Spleen (tissue), 11 donors: ENCODE measurements around the gene CACNA1C. TPM values are rescaled to one million over a fixed set of nuclear protein-coding genes. Genes with fewer than 3 reads are reported as not detected.

Experiments used
- DNase-seq: peaks from one replicate; pipeline ENCODE4 v3.0.0-alpha.2; 2020
- H3K27ac ChIP-seq, 8 donors: fragments of 200-600 bp; sonication (generic) in 7 of 8; 1 replicate in 4 of 8; 2 replicates in 4 of 8; pipeline versions ENCODE4 v1.5.0 to v1.8.0; 2016 to 2021; ENCODE audit warnings: inconsistent platforms in 4 of 8, mild to moderate bottlenecking in 4 of 8, moderate library complexity in 1 of 8
- H3K27me3 ChIP-seq, 7 donors: fragments of 200-600 bp; sonication (generic) in 6 of 7; replicated peaks in 1 of 7; 1 replicate in 4 of 7; 2 replicates in 3 of 7; pipeline versions ENCODE4 v1.5.0 to v1.8.0; 2016 to 2021; ENCODE audit warnings: inconsistent platforms in 3 of 7, mild to moderate bottlenecking in 1 of 7
- H3K36me3 ChIP-seq, 6 donors: fragments of 200-600 bp; sonication (generic) in 5 of 6; 1 replicate in 4 of 6; 2 replicates in 2 of 6; pipeline versions ENCODE4 v1.5.0 to v1.8.0; 2016 to 2021; ENCODE audit warnings: inconsistent platforms in 2 of 6
- H3K4me1 ChIP-seq, 6 donors: fragments of 200-600 bp; sonication (generic) in 5 of 6; 1 replicate in 3 of 6; 2 replicates in 3 of 6; pipeline versions ENCODE4 v1.5.0 to v1.8.0; 2016 to 2021; ENCODE audit warnings: inconsistent platforms in 3 of 6
- H3K4me3 ChIP-seq, 8 donors: fragments of 200-600 bp; sonication (generic) in 7 of 8; 1 replicate in 4 of 8; 2 replicates in 4 of 8; pipeline versions ENCODE4 v1.5.0 to v1.8.0; 2016 to 2021; ENCODE audit warnings: inconsistent platforms in 4 of 8, mild to moderate bottlenecking in 4 of 8, moderate library complexity in 2 of 8
- H3K9me3 ChIP-seq, 8 donors: fragments of 200-600 bp; sonication (generic) in 7 of 8; 1 replicate in 4 of 8; 2 replicates in 4 of 8; pipeline versions ENCODE4 v1.5.0 to v1.8.0; 2016 to 2021; ENCODE audit warnings: inconsistent platforms in 4 of 8
- CTCF ChIP-seq, 11 experiments: fragments of 200-600 bp in 7 of 11; fragments of 450-650 bp in 4 of 11; sonication (generic) in 4 of 11; IDR thresholded peaks in 8 of 11; conservative IDR thresholded peaks in 3 of 11; 1 replicate in 7 of 11; 2 replicates in 4 of 11; pipeline versions ENCODE4 v1.4.0 to v1.8.0; 2016 to 2021; ENCODE audit warnings: antibody characterized with exemption in 11 of 11, inconsistent platforms in 4 of 11, mild to moderate bottlenecking in 1 of 11
- POLR2A ChIP-seq, 3 donors: fragments of 450-650 bp; IDR thresholded peaks; one replicate each; pipeline ENCODE4 v1.5.1; 2017; ENCODE audit warnings: antibody characterized with exemption in 3 of 3, mild to moderate bottlenecking in 1 of 3
- POLR2AphosphoS5 ChIP-seq, 3 donors: sonication (generic); formaldehyde crosslinking; IDR thresholded peaks; one replicate each; pipeline ENCODE4 v1.5.1; 2017; ENCODE audit warnings: antibody characterized with exemption in 3 of 3
- WGBS, 5 donors: extraction: QIAGEN DNeasy Blood & Tissue Kit in 3 of 5; methylation state at CpG; one replicate each; pipeline versions ENCODE4 v1.1.5 to v1.1.7; 2013 to 2018; 5-methylcytosine and 5-hydroxymethylcytosine counted together
- intact Hi-C: fragments of 100-400 bp; cut with DNase I; formaldehyde crosslinking; loops from one replicate; pipeline ENCODE4 v1.15.0; 2023; ENCODE audit warnings: low total_unique reads
- polyA plus RNA-seq, 3 donors: library from polyadenylated mRNA; stranded (reverse); fragments of 200-250 nt; gene quantifications; one replicate each; pipeline ENCODE4 v1.2.1, GENCODE V29; 2013
- total RNA-seq, 7 donors: library from RNA; depleted of rRNA in 3 of 7; stranded (reverse); fragments of >200 nt in 3 of 7; fragmentation: NEBNext Ultra II Directional in 4 of 7; extraction: Animal tissue kit (Norgen Biotek cat#: 25700) in 4 of 7; gene quantifications; one replicate each; pipeline versions ENCODE4 v1.1.0 to v1.2.1, GENCODE V29; 2016 to 2021
- donor health status: healthy with polysubstance abuse.
- donor health status: DM: no; HTN: no; CAD: no; lungs with moderate emphysema.
- donor health status: DM: no; HTN: no; CAD: no.
- donor health status: Bipolar disorder and iron deficiency.
- donor health status: healthy.
- donor health status: DM: no; HTN: no; CAD: no.
- donor health status: DM: yes; HTN: yes; CAD: no.

CACNA1C gene
- total and polyA plus RNA-seq, 10 donors = 0.67 to 27.6 (median 18.4) TPM

GRCh38 chr12:2183556-2184541 lies 131.1 kb downstream of the CACNA1C start:
- peak in 1 of 11 experiments; percentile 7 for TF ChIP-seq CTCF (IDR thresholded peaks at IDR 0.05 in 8 of 11, conservative IDR thresholded peaks at IDR 0.05 in 3 of 11)
- TF ChIP-seq POLR2A (IDR thresholded peaks at IDR 0.05) = no peak
- Histone ChIP-seq H3K27me3 (no peaks in the 10 kb centered on the region), H3K4me1 (peaks cover 0 to 13% (median 0%) of the 10 kb centered on the region in 6 donors), H3K36me3 (no peaks in the 10 kb centered on the region), H3K4me3 (no peak overlapping the region), H3K9me3 (no peaks in the 10 kb centered on the region), H3K27ac (no peak overlapping the region)
- DNase-seq = no peak
- intact Hi-C loops = no loop called here
- WGBS, 5 donors = 54 to 62% (median 58%) methylated on average over 23 of the region's 23 CpGs

- Histone ChIP-seq H3K4me1 (peaks cover 0 to 10% (median 0%) of the 10 kb centered on the region in 6 donors), H3K27me3 (no peaks in the 10 kb centered on the region), H3K27ac (no peak overlapping the region), H3K36me3 (no peaks in the 10 kb centered on the region), H3K9me3 (no peaks in the 10 kb centered on the region), H3K4me3 (no peak overlapping the region)
- TF ChIP-seq POLR2A (IDR thresholded peaks at IDR 0.05) (no peak), CTCF (IDR thresholded peaks at IDR 0.05 in 8 of 11, conservative IDR thresholded peaks at IDR 0.05 in 3 of 11) (no peak), POLR2AphosphoS5 (IDR thresholded peaks at IDR 0.05) (no peak)
- intact Hi-C loops = no loop called here
- no peak for DNase-seq
- 90 to 95% (median 92%) methylated on average over 20 to 21 of the region's 21 CpGs for WGBS, 5 donors
Observed at GRCh38 chr12:2185751-2186341, 133.1 kb downstream of the CACNA1C start.

GRCh38 chr12:2187195-2187945 lies 134.6 kb downstream of the CACNA1C start:
- 75 to 82% (median 77%) methylated on average over 15 of the region's 15 CpGs for WGBS, 5 donors
- peaks cover 0 to 7% (median 0%) of the 10 kb centered on the region in 6 donors for H3K4me1 ChIP-seq
- intact Hi-C loops = no loop called here

More at GRCh38 chr12:2187195-2187945, 134.6 kb downstream of the CACNA1C start:
- Histone ChIP-seq H3K36me3 (no peaks in the 10 kb centered on the region), H3K9me3 (no peaks in the 10 kb centered on the region), H3K27ac (no peak overlapping the region), H3K4me3 (no peak overlapping the region), H3K27me3 (no peaks in the 10 kb centered on the region)
- DNase-seq = no peak
- TF ChIP-seq POLR2A (IDR thresholded peaks at IDR 0.05) = no peak
- TF ChIP-seq POLR2AphosphoS5 (IDR thresholded peaks at IDR 0.05) = no peak
- TF ChIP-seq CTCF (IDR thresholded peaks at IDR 0.05 in 8 of 11, conservative IDR thresholded peaks at IDR 0.05 in 3 of 11) = no peak
